Stimulated activated CD4-positive, alpha-beta T cell treated with anti-CD3 and anti-CD28 coated beads, Interleukin-4, amount 100 ng/mL, for 48 hours (primary cell): ENCODE data around the gene CIDEB.

Source experiments
- DNase-seq, 2 donors: peaks; one replicate each; pipeline ENCODE4 v3.0.0-alpha.2; 2020; ENCODE audit warnings: low read depth in 2 of 2

Gene CIDEB

GRCh38 chr14:24269910-24270536 lies 37.8 kb downstream of the CIDEB start:
- DNase-seq: no peak

- DNase-seq: no peak
Measured at GRCh38 chr14:24269368-24269767, 38.4 kb downstream of the CIDEB start.

- no peak for DNase-seq
Measured at GRCh38 chr14:24268225-24268624, 39.6 kb downstream of the CIDEB start.

GRCh38 chr14:24267516-24267915 lies 40.3 kb downstream of the CIDEB start:
- no peak for DNase-seq

GRCh38 chr14:24266344-24267244 lies 41.2 kb downstream of the CIDEB start:
- DNase-seq: no peak

GRCh38 chr14:24264298-24264697 lies 43.5 kb downstream of the CIDEB start:
- no peak for DNase-seq

- DNase-seq: no peak
Measured at GRCh38 chr14:24263848-24264247, 43.9 kb downstream of the CIDEB start.

- no peak for DNase-seq
Measured at GRCh38 chr14:24262821-24263733, 44.7 kb downstream of the CIDEB start, which contains the start of gene TGM1. TGM1 (minus strand) TSS chr14:24263177; CDS start chr14:24262352, 825 bp downstream.

- no peak for DNase-seq
Measured at GRCh38 chr14:24261969-24262327, 45.8 kb downstream of the CIDEB start.

GRCh38 chr14:24261256-24261968 lies 46.4 kb downstream of the CIDEB start:
- no peak for DNase-seq

GRCh38 chr14:24260780-24261157 lies 47.0 kb downstream of the CIDEB start:
- no peak for DNase-seq

GRCh38 chr14:24260026-24260779 lies 47.6 kb downstream of the CIDEB start:
- DNase-seq: no peak

- DNase-seq: no peak
Measured at GRCh38 chr14:24259282-24260025, 48.3 kb downstream of the CIDEB start.

GRCh38 chr14:24258548-24259265 lies 49.1 kb downstream of the CIDEB start:
- DNase-seq: no peak

- no peak for DNase-seq
Measured at GRCh38 chr14:24258119-24258518, 49.7 kb downstream of the CIDEB start.

- DNase-seq: no peak
Measured at GRCh38 chr14:24256960-24257359, 50.8 kb downstream of the CIDEB start.

- DNase-seq: no peak
Measured at GRCh38 chr14:24255931-24256711, 51.7 kb downstream of the CIDEB start.

GRCh38 chr14:24255438-24255837 lies 52.3 kb downstream of the CIDEB start:
- DNase-seq: no peak
